HG02571 (cell line): ENCODE results near the gene PIM1.
A peak's percentile ranks its signal among the peaks of the same experiment; 100 is the strongest.
"Not testable (repeated sequence)": the region's sequence is repeated elsewhere in the genome, so short reads cannot be mapped to it uniquely, and the experiment has no call there.

Experiments used
- ATAC-seq: cut with Tn5 transposase; IDR thresholded peaks from one replicate; pipeline ENCODE4 v1.9.1; 2021; ENCODE audit warnings: mild to moderate bottlenecking, moderate library complexity; ENCODE audit not compliant: unreplicated experiment

Gene PIM1

DNA sequence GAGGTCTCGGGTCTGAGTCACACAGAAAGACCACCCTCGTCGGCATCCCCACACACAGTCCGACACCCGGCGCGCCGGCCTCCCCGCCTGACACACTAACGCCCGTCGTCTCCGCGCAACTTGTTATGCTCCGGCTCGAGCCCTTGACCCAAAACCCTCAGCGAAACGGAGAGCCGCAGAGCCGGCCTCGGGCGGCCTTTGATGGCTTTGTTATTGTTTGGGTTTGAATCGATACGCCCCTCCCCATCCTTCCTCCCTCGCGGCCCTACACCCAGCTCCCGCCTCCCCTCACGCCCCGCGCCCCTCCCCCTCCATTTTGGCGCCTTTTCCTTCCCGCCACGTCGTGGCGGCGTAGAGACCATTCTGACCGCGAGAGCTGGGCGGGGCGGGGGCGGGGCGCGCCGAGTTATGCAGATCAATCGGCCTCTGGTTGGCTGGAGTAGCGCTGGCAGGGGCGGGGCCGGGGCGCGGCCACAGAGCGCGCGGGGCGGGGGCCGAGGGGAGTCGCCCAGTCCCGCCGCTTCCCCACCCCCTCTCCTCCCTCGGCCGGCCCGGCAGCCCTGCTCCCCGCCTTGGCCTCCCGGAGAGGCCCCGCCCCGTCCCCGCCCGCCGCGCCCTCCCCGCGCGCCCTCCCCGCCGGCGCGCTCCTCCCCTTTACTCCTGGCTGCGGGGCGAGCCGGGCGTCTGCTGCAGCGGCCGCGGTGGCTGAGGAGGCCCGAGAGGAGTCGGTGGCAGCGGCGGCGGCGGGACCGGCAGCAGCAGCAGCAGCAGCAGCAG, at the start of gene PIM1:
Gene PIM1 (plus strand): TSS at position 657 of the 777 bp plus-strand sequence. CDS start 424 bp downstream, outside the sequence.
- peak; percentile 50 for ATAC-seq

DNA sequence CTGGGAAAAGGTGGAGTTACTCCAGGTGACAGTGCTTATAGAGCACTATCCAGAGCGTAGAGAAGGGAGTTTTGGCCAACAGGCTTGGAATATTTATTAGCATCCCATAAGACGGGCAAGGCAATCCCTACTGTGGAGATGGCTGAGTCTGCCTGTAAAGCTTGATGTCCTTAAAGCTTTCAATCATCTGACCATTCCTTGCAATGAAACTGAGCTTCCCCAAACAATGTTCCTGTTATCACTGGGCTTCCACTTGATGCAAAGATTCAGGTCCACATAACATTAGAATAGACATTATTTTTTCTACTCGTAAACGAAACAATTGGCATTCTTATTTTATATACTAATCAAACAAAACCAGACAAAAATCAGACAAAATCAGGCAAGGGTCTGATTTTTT, 48.4 kb upstream of the PIM1 start:
- ATAC-seq, result no peak

DNA sequence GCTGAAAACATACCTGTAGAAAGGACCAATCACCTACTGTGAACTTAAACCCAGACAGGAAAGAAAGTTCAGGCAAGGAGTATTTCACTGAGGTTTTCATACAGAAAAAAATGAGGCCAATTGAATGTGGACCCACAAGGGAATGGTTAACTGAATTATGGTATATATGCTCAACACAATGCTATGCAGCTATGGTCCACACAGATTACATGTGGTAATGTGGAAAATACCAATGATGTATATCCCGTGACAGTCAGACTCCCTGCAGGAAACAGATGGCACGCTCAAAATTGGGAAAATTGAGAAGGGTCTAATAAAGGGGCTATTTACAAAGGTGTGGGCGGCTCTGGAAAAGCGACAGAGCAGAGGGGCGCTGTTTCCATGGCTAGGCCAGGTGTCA, 47.1 kb upstream of the PIM1 start:
- no peak for ATAC-seq

DNA sequence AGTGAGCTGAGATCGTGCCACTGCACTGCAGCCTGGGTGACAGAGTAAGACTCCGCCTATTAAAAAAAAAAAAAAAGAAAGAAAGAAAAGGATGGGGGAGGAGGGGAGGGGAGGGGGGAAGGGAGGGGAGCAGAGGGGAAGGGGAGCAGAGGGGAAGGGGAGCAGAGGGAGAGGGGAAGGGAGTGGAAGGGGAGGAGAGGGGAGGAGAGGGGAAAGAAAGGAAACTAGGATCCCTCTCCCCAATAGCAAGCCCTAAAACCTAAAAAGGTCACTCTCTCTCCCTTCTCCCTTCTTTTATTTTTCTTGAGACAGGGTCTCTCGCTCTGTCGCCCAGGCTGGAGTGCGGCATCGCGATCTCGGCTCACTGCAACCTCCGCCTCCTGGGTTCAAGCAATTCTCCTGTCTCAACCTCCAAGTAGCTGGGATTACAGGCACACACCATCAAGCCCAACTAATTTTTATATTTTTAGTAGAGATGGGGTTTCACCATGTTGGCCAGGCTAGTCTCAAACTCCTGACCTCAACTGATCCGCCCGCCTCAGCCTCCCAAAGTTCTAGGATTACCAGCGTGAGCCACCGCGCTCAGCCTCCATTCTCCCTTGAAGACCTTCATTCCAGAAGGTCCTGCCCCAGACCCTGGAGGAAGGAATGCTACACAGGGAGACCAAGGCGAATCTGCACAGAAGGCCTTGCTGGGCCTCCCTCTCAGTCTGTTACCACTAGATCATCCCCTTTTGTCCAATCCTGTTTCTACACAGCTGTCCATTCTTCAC, 45.8 kb upstream of the PIM1 start:
- no peak for ATAC-seq

DNA sequence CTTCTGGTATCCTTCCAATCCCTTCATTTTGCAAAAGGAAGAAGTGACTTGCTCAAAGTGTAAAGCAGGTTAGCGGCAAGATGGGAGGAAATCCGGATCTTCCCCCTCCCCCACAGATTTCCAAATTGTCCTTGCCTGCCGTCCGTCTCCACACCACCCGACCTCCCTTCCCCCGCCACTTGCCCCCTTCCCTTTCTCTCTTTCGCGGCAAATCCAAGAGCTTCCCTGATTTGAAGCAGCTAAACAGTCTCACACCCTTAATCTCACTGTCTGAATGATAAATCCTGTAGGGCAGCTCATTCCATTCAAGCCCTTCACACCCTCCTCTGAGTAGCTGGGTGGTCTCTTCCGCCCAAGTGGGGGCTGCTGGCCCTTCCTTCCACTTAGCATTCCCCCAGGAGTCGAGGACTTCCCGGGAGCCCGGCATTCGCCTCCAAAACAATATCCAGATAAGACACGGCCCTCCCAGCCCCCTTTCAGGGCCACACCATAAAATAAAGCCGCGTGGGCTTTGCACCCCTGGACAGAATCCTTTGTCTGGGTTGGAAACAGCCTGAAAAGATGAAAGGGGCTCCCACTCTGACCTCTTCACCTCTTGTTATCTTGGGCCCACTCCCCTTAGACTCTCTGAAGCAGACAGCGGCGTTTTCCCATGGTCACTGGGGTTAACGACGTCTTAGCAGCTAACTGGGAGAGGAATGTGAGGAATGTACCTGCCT, 44.0 kb upstream of the PIM1 start:
- ATAC-seq, result no peak

DNA sequence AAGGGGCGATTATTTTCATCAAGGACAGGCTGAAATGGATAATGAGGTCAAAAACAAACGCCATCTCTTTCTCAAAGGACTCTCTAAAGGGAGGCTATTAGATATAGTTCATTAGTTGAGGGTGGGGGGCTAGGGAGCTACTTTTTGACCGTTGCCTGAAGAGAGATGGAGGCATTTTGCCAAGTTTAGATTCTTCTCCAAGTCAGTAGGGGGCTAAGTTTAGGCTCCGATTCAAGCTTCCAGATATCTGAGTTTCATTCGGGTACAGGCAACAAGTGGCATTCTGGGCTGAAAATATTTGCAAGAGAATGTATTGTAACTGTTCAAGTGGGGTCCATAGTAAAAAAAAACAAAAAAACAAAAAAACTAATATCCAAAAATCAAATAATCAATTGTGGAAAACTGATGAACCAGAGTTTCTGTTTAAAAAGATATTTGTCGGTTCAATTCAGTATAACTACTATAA, 43.4 kb upstream of the PIM1 start:
- no peak for ATAC-seq

DNA sequence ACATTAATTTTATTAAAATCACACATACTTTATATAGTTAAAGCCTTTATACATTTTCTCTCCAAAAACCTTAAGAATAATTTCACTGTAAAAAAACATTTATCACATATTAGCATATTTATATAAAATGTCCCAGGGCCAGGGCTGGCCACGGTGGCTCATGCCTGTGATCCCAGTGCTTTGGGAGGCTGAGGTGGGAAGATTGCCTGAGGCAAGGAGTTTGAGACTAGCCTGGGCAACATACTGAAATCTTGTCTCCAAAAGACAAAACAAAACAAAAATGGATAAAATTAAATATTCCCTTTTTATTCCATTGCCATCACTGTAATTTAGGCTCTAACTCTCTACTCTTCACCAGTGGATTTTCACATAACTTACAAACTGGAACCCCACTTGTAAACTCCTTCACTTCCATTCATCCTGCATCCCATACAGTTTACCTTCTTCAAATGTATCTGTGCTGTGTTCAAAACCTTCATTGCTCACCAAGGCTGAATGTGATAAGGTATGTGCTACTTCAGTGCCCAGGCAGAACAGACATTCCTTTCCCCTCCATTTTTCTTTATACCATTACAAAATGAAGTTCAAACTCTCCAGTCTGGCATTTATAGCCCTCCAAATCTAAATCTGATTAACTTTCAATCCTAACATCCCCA, 42.9 kb upstream of the PIM1 start:
- ATAC-seq, result no peak

DNA sequence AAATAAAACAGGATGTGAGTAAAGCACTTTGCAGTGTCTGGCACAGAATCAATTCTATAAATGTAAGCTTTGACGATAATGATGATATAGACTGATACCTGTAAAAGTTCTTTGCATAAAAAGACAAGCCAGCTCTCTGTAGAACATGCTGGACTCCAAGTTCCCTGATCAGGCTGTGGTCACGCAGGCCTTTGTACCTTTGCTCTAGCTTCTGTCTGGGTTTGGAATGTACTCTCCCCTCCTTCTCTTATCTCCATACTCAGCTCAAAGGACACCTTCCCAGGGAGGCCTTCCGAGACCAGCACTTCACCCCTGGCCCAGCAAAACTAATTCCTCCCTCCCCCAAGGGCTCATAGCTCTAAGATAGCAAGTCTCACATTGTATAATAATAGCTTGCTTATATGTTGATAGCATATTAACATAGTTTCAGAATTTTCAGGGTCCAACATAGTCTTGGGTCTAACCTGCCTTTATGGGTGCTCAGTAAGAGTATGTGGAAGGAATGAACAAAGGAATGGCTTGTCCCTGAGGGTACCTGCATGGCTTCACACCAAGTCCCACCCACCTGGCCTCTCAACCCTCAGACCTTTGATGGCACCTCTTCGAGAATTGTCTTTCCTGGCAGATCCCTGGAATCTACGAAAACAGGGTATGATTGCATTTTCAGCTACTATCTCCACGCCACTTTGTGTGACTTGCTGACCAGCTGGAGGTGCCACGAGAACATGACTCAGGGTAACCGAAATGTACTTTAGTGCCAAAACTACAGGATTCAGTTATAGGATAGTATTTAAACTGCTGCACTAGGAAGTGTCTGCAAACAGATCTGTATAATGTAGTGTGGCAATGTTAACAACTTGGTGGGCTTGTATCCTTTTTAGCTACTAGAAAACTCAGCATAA, 41.7 kb upstream of the PIM1 start:
- ATAC-seq, result no peak

DNA sequence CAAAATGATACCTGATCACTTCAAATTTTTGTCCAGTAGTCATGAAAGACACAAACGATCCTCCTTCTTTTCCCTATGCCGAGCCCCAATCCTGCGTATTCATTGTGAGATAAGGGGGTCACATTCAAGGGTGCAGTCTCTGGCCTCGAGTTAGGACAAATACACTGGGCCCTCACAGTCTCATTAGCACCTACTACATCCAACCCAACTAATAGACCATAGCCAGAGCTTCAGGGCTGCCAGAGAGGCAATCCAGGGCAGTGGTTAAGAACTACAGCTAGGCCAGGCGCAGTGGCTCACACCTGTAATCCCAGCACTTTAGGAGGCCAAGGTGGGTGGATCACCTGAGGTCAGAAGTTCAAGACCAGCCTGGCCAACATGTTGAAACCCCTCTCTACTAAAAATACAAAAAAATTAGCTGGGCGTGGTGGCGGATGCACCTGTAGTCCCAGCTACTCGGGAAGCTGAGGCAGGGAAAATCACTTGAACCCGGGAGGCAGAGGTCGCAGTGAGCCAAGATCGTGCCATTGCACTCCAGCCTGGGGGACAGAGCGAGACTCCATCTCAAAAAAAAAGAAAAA, 41.0 kb upstream of the PIM1 start:
- ATAC-seq, result not testable (repeated sequence)

DNA sequence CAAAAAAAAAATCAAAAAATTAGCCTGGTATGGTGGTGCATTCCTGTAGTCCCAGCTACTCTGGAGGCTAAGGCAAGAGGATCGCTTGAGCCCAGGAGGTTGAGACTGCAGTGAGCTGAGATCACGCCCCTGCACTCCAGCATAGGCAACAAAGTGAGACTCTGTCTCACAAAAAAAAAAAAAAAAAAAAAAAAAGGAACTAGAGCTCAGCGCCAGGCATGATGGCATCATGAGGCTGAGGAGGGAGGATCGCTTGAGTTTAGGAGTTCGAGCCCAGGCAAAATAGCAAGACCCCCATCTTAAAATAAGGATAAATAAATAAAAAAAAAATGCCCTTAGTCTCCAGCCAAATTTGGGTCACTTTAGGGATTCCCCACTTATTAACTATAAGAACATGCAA, 40.4 kb upstream of the PIM1 start:
- ATAC-seq, result no peak

DNA sequence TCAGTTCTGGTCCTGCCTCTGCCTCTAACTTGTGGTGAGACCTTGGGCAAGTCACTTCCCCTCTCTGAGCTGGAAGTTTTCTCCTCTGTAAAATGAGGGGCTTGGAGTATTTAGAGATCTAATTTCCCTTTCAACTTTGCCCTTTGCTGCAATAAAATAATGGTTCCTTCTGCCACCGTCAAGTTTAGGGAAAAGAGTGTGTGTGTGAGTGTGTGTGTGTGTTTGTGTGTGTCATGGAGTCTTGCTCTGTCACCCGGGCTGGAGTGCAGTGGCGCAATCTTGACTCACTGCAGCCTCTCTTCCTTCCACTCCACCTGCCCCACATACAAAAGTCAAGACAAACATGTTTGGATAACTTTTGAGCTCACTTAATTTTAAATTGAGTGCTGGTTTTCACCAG, 39.2 kb upstream of the PIM1 start:
- ATAC-seq, result no peak

DNA sequence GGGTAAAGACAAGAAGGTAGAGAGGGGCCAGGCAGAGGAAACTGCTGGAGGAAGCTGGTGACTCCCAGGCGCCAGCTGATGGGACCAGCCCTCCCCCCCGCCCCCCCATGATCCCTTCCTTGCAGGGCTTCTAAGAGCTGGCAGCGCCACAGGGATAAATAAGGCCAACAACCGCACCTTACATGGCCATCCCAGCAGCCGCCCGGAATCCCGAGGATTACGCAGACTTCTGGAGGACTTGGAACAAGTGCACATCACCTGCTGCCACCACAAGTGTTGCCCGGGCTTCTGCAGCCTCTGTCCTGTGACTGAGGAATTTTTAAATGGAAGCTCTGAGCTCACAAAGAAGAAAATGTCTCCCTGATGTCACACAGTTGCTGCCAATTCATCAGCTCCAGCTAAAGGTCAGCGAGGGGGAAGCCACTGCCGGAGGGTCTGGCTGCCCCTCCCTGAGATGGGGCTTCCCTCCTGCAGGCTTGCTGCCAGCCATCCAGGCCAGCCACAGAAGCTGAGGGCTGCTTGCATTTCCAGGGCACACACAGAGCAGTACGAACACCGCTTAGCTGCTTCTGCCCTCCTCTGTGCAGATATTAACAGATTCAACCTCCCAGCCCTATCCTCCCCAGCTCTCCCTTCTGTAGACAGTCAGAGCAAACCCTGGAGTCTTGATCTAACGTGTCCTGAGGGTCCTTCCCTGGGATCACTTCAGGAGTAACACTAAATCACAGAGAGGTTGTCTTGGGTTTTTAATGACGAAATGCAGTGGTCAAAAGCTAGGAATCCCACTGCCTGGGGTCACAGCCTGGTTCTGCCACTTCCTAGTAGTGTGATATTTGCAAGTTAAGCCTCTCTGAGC, 38.6 kb upstream of the PIM1 start:
- no peak for ATAC-seq

DNA sequence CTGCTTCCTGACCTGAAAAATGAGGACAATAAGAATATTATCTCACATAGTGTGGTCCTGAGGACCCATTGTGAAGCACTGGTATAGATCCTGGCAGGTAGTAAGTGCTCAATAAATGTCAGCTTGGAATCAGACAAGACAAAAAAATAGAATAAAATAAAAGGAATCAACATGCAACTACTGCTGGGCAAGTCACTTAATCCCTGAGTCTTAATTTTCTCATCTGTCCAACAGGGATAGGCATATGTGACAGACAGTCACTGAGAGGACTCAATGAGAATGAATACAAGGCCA, 38.0 kb upstream of the PIM1 start:
- ATAC-seq, result no peak

DNA sequence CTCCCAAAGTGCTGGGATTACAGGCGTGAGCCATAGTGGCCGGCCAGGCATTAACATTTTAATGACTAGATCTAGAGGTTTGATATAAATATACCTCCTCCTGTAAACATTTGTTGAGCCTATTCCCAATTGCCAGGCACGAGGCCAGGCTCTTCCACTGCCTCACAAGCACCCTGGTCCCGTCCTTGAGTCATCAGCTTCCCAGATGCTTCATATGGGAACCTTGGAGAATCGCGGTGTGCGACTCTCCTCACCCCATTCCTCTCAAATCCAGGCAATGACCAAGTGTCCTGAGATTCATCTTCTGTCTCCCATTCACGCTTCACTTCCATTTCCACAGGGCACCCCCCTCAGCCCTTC, 35.9 kb upstream of the PIM1 start:
- ATAC-seq, result no peak

DNA sequence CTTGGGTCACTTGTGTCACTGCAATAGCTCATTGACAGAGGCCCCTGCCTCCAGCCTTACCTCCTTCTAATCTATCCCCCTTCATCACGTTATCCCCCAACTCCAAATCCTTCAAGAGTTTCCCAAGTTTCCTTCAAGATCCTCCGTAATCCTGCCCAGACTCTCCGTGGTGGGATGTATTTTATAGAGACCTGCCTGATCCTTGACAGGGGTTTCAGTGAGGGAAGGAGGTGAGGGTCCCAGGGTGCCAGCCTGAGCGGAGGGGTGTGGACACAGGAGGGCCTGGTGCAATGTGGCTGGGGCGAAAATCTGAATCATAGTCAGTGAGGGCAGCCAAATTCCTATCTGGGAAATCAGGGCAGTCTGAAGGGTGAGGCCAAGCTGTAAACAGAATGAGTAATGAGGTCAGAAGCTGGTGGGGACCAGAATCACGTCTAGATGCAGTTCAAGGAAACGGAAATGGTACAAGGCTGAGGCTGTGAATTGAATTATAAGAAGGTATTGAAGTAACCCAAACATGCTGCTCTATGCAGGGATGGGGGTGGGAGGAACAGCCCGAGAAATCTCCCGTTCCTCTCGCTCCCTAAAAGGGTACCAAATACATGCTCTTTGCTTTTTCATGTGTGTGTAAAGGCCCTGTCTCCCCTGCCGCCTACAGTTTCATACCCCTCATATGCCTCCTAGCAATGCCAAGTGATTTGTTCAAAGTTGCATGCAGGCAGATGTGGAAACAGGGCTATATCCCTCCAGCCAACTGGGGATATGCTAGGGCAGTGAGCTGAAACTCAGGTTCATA, 35.4 kb upstream of the PIM1 start:
- no peak for ATAC-seq

DNA sequence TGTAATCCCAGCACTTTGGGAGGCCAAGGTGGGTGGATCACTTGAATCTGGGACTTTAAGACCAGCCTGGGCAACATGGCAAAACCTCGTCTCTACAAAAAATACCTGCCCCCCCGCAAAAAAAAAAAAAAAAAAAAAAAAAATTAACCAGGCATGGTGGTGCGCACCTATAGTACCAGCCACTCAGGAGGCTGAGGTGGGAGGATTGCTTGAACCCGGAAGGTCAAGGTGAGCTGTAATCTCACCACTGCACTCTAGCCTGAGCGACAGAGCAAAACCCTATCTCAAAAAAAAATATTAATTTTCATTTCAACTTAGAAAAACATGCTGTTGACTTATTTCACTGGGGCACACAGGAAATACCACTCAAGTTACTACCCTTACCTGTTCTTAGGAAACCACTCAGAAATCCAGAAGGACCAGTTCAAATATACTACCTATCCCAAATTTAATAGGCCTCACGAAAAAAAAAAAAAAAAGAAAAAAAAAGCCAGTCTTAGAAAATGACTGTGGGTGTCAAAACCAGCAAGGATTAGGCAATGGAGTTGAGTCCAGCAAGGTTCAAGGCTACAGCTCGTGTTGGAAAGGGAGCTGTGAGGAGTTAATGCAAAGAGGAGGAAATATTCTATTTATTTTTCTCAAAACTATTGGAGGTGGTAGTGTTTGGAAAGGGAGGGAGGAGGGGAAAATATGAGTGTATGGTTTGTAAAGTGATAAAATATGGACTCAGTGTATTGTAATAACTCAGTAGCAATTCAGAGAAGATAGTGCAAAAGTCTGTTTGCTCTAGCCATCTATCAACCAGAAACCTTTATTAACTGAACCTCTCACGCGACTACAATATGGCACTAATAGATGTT, 33.9 kb upstream of the PIM1 start:
- no peak for ATAC-seq

DNA sequence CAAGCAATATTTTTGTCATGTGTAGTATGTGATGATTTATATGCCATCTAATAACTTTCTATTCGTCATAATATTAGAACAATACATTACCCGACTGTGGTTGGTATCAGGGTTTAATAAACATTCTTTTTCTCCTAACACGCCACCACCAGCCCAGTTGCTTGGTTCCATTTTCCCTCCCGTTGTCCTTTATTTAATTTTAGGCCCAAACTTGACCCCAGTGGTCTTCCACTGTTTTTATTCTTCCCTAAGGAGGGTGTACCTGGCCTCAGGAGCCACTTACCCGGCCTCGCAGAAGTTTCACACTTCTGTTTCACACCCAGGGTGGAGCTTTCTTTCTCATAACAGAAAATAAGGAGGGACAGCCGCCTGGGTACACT, 33.1 kb upstream of the PIM1 start:
- no peak for ATAC-seq
